GM18505 (cell line): ENCODE data around the gene SUSD4.
"Not testable (repeated sequence)": the region's sequence is repeated elsewhere in the genome, so short reads cannot be mapped to it uniquely, and the experiment has no call there.

Experiments used
- ATAC-seq: cut with Tn5 transposase; IDR thresholded peaks from one replicate; pipeline ENCODE4 v1.9.1; 2021; ENCODE audit not compliant: unreplicated experiment
- POLR2A ChIP-seq: IDR thresholded peaks from 4 replicates; pipeline ENCODE4 v1.6.1; 2011; ENCODE audit warnings: borderline replicate concordance; ENCODE audit not compliant: insufficient read depth, insufficient read length; ENCODE audit errors: extremely low read depth

SUSD4 gene

DNA sequence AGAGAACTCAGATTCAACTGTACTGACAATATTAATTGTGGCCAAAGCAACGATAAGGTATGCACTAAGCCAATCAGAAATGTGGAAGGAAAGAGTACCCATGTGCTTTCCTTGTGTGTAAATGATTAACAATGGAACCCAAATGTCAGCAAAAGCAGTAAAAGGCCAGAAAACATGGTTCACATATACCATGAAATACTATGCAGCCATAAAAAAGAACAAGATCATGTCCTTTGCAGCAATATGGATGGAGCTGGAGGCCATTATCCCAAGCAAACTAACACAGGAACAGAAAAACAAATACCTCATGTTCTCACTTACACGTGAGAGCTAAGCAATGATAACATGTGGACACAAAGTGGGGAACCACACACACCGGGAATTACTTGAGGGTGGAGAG is 78.5 kb downstream of the SUSD4 start:
- ATAC-seq: no peak
- TF ChIP-seq POLR2A: no peak

DNA sequence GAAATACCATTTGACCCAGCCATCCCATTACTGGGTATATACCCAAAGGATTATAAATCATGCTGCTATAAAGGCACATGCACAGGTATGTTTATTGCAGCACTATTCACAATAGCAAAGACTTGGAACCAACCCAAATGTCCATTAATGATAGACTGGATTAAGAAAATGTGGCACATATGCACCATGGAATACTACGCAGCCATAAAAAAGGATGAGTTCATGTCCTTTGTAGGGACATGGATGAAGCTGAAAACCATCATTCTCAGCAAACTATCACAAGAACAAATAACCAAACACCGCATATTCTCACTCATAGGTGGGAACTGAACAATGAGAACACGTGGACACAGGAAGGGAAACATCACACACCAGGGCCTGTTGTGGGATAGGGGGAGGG is 80.3 kb downstream of the SUSD4 start:
- not testable (repeated sequence) for ATAC-seq

GRCh38 chr1:223278311-223278710 is 85.7 kb downstream of the SUSD4 start:
- not testable (repeated sequence) for ATAC-seq

DNA sequence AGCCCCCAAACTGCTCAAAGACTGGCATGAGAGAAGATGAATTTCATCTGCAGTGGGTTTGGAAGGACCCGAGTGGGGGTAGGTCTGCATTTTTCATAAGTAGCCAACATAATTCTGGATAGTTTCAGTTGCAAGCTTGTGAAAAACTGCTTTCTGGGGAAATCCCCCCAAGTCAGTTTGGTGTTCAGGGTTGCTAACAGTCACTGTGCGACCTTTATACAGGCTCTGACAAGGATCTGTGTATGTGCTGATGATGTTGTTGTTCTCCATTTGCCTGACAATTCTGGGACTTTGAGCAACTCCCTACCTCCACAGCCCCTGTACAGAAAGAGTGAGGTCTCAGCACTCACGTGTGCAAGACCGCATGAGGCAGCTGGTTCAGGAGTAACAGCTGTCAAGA is 87.9 kb downstream of the SUSD4 start:
- no peak for ATAC-seq
- TF ChIP-seq POLR2A: no peak

DNA sequence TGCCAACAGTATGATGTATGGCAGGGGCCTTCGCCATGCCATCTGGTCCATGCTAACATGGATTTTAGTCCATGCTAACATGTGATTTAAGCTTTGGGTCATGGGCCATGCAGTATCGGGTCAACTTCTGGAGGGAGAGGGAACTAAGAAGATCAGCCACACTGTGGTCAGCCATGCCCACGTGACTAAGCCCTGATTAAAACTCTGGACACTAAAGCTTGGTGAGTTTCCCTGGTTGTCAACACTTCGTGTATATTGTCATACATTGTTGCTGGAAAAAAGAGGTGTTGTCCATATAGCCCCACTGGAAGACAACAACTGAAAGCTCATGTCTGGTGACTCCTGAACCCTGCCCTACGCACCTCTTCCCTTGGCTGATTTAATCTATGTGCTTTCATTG is 90.5 kb downstream of the SUSD4 start:
- ATAC-seq: no peak
- TF ChIP-seq POLR2A: no peak

GRCh38 chr1:223271085-223271781 is 92.7 kb downstream of the SUSD4 start:
- TF ChIP-seq POLR2A: no peak
- ATAC-seq: no peak

DNA sequence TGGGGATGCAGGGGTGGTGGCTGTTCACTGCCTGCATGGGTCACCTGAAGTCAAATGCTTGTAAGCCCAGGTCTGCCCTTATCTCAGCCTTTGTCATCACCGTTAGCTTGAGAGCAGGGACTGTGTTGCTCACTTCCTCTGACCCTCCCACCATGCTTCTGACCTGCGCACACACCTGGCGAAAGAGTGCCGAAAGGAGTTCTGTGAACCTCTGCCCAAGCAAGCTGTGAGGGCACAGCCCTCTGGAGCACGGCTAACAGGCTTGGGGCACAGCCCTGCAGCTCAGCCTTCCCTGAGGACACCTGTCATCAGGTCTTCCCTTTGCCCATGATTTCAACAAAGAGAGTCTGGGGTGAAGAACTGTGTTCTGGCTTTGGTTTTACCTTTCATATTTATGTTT is 93.8 kb downstream of the SUSD4 start:
- no peak for ATAC-seq
- no peak for TF ChIP-seq POLR2A

DNA sequence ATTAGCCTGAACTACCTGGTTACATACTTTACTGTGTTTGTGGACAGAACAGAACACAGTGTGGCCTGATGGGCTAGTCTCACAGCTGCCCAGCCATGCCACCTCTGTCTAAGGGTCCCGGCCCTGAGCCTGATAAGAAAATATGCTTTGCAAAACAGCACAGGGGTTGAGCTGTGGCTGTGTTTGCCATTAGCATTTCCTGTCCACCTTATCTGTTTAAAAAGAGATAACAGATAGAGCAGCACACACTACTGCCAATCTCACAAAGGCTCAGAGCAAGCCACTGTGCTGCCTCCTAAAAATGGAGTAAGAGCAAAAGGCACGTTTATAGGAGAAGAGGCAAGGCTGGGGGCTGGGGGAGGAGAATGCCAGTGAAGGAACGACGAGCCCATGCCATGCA is 95.0 kb downstream of the SUSD4 start:
- ATAC-seq: no peak
- TF ChIP-seq POLR2A: no peak

DNA sequence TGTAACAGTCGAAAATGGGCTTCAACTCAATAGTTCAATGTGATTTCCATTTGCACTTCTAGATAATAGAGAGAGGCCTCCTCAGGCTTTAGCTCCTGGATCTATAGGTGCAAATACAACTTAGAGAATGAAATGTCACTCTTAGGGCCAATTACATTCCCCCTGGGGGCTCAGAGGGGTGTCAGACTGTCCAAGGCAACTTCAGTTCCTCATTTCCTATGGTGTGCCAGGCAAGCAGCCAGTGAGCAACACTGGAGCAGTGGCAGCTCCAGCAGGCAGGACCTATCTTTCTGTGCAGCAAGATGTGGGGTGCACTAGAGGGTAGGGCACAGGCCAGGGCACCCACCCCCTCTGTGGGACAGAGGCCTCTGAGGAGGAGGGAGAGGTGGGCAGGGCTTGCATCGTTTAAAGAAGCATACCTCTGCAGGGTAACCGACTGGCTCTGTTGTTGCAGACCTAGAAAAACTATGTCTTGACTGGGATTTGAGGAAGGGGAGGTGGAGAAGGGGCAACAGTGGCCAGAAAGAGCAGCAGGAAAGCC is 97.3 kb downstream of the SUSD4 start:
- TF ChIP-seq POLR2A: no peak
- no peak for ATAC-seq

- TF ChIP-seq POLR2A: no peak
- ATAC-seq: no peak
Measured at GRCh38 chr1:223264983-223265908, 98.7 kb downstream of the SUSD4 start.

GRCh38 chr1:223264529-223264928 is 99.4 kb downstream of the SUSD4 start:
- TF ChIP-seq POLR2A: no peak
- ATAC-seq: no peak

GRCh38 chr1:223261914-223262313 is 102.1 kb downstream of the SUSD4 start:
- no peak for ATAC-seq
- no peak for TF ChIP-seq POLR2A

DNA sequence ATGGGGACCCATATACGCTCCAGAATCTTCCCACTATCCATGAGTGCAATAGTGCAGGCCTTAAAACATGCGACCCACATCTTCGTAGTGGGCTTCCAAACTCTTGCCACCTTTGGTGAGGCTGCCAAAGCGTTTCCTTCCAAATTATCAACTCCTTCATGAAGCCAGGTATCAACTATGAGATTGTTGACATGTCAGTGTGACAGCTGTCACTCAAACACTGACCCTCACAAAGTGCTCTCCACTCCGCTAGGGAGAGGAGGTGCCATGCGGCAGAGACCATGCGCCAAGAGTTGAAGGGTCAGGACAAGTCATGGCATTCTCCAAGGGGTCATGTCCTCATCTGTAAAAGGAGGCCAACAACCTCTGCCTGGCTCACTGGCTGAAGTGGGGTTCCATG is 103.3 kb downstream of the SUSD4 start:
- no peak for TF ChIP-seq POLR2A
- no peak for ATAC-seq

- ATAC-seq: no peak
- no peak for TF ChIP-seq POLR2A
Measured at GRCh38 chr1:223259462-223259861, 104.5 kb downstream of the SUSD4 start.

GRCh38 chr1:223258751-223259198 is 105.2 kb downstream of the SUSD4 start:
- ATAC-seq: no peak
- no peak for TF ChIP-seq POLR2A
